Osteoblast (primary cell): ENCODE results near the gene RBM27. TPM values are rescaled to one million over a fixed set of nuclear protein-coding genes. Genes with fewer than 3 reads are reported as not detected.
"Not testable (repeated sequence)": the region's sequence is repeated elsewhere in the genome, so short reads cannot be mapped to it uniquely, and the experiment has no call there.

Experiments
- DNase-seq: peaks from one replicate; pipeline ENCODE4 v3.0.0; 2011; ENCODE audit warnings: low spot score, mixed read lengths; ENCODE audit not compliant: insufficient read length; ENCODE audit errors: missing footprints
- H2AFZ ChIP-seq: 2 replicates; pipeline ENCODE4 v1.6.0; 2011; ENCODE audit warnings: mild to moderate bottlenecking, low read length
- H3K27ac ChIP-seq: 2 replicates; pipeline ENCODE4 v1.5.1; 2011; ENCODE audit warnings: mild to moderate bottlenecking, low read depth, low read length, moderate library complexity
- H3K27me3 ChIP-seq: 2 replicates; pipeline ENCODE4 v1.6.0; 2012; ENCODE audit warnings: mild to moderate bottlenecking, control low read depth, inconsistent platforms, low read length, moderate library complexity; ENCODE audit not compliant: insufficient read depth
- H3K36me3 ChIP-seq: 2 replicates; pipeline ENCODE4 v1.5.1; 2011; ENCODE audit warnings: mild to moderate bottlenecking, low read length, control low read depth, moderate library complexity; ENCODE audit not compliant: insufficient read depth
- H3K4me1 ChIP-seq: 2 replicates; pipeline ENCODE4 v1.5.1; 2011; ENCODE audit warnings: mild to moderate bottlenecking, low read length, control low read depth, moderate library complexity; ENCODE audit not compliant: insufficient read depth
- H3K4me2 ChIP-seq: 2 replicates; pipeline ENCODE4 v1.6.0; 2011; ENCODE audit warnings: mild to moderate bottlenecking, low read length; ENCODE audit not compliant: insufficient read depth
- H3K4me3 ChIP-seq: fragments of 200-600 bp; sonication (generic); 3 replicates; pipeline ENCODE4 v1.5.1; 2012; ENCODE audit warnings: mild to moderate bottlenecking, low read length, inconsistent platforms; ENCODE audit not compliant: insufficient read depth
- H3K79me2 ChIP-seq: 2 replicates; pipeline ENCODE4 v1.6.0; 2012; ENCODE audit warnings: mild to moderate bottlenecking, low read length, control low read depth, inconsistent platforms; ENCODE audit not compliant: insufficient read depth
- H3K9me3 ChIP-seq: 2 replicates; pipeline ENCODE4 v1.5.1; 2011; ENCODE audit warnings: low read depth, low read length, control low read depth
- H4K20me1 ChIP-seq: 2 replicates; pipeline ENCODE4 v1.6.0; 2012; ENCODE audit warnings: mild to moderate bottlenecking, low read length, control low read depth; ENCODE audit not compliant: insufficient read depth
- CTCF ChIP-seq: IDR thresholded peaks from 2 replicates; pipeline ENCODE4 v1.5.1; 2011; ENCODE audit warnings: mild to moderate bottlenecking, low read depth, low read length, moderate library complexity; ENCODE audit errors: extremely low read depth
- total RNA-seq: library from RNA; depleted of rRNA; stranded (reverse); fragments of >200 nt; gene quantifications from 2 replicates; pipeline ENCODE4 v1.2.3, GENCODE V29; 2012

RBM27 gene
- total RNA-seq, 1 donor: 22.1 TPM

- no peak for TF ChIP-seq CTCF
- Histone ChIP-seq H3K27ac (no peak overlapping the region), H3K4me3 (no peak overlapping the region), H3K9me3 (no peaks in the 10 kb centered on the region), H3K36me3 (no peaks in the 10 kb centered on the region), H3K27me3 (no peaks in the 10 kb centered on the region), H2AFZ (no peak overlapping the region), H3K4me2 (no peak overlapping the region), H4K20me1 (no peaks in the 10 kb centered on the region), H3K4me1 (no peaks in the 10 kb centered on the region), H3K79me2 (no peaks in the 10 kb centered on the region)
- DNase-seq: no peak
These were observed 6.9 kb upstream of the RBM27 start for GRCh38 chr5:146196459-146197048.

- no peak for DNase-seq
These were observed 4.1 kb upstream of the RBM27 start for GRCh38 chr5:146199176-146199815.

DNA sequence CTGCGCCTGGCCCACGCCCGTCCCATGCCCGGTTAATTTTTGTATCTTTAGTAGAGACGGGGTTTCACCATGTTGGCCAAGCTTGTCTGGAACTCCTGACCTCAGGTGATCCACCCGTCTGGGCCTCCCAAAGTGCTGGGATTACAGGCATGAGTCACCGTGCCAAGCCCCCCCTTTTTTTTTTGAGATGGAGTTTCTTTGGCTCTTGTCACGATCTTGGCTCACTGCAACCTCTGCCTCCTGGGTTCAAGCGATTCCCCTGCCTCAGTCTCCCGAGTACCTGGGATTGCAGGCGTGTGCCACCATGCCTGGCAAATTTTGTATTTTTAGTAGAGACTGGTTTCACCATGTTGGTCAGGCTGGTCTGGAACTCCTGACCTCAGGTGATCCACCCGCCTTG lies 1.6 kb upstream of the RBM27 start:
- not testable (repeated sequence) for DNase-seq, H3K36me3 ChIP-seq, H3K4me2 ChIP-seq, H3K27ac ChIP-seq, H3K27me3 ChIP-seq, H3K4me3 ChIP-seq, H2AFZ ChIP-seq, H3K9me3 ChIP-seq
- peaks cover 12% of the 10 kb centered on the region for H4K20me1 ChIP-seq
- H3K79me2 ChIP-seq: peaks cover 34% of the 10 kb centered on the region
- H3K4me1 ChIP-seq: peaks cover 20% of the 10 kb centered on the region

More at GRCh38 chr5:146199176-146199815, 4.1 kb upstream of the RBM27 start:
- Histone ChIP-seq H3K4me1 (peaks cover 10% of the 10 kb centered on the region), H3K9me3 (no peaks in the 10 kb centered on the region), H3K79me2 (peaks cover 9% of the 10 kb centered on the region), H2AFZ (no peak overlapping the region), H3K27me3 (no peaks in the 10 kb centered on the region), H3K4me3 (no peak overlapping the region), H3K27ac (no peak overlapping the region), H3K4me2 (no peak overlapping the region), H3K36me3 (no peaks in the 10 kb centered on the region), H4K20me1 (no peaks in the 10 kb centered on the region)
- no peak for TF ChIP-seq CTCF

DNA sequence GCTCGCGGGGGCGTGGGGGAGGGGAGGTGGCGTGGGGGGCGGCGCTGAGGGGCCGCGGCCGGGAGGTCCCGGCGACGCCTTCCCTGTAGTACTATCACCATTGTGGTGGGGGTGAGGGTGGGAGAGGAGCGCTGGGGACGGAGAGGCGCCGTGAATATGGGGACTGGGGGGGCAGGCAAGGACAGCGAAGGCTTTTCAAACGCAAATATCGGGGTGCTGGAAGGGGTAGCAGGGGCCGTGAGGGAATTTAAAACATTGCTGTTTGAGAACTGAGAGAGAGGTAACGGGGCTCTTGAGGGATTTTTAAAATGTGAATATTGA lies 427 bp downstream of the RBM27 start:
- Histone ChIP-seq H3K36me3 (no peaks in the 10 kb centered on the region), H3K27ac (peak overlapping the region; percentile 93), H3K79me2 (peaks cover 52% of the 10 kb centered on the region), H4K20me1 (peaks cover 17% of the 10 kb centered on the region), H3K27me3 (no peaks in the 10 kb centered on the region), H3K4me2 (peak overlapping the region; percentile 96), H3K4me3 (peak overlapping the region; percentile 99), H3K4me1 (peaks cover 20% of the 10 kb centered on the region), H3K9me3 (no peaks in the 10 kb centered on the region), H2AFZ (peak overlapping the region; percentile 47)
- no peak for TF ChIP-seq CTCF
- no peak for DNase-seq
